Ecto neural progenitor cell (in vitro differentiated cells): ENCODE measurements around the gene SETBP1.

Source experiments
- DNase-seq: peaks from one replicate; pipeline ENCODE4 v3.0.0-alpha.2; 2018; ENCODE audit warnings: low spot score

The SETBP1 gene

DNA sequence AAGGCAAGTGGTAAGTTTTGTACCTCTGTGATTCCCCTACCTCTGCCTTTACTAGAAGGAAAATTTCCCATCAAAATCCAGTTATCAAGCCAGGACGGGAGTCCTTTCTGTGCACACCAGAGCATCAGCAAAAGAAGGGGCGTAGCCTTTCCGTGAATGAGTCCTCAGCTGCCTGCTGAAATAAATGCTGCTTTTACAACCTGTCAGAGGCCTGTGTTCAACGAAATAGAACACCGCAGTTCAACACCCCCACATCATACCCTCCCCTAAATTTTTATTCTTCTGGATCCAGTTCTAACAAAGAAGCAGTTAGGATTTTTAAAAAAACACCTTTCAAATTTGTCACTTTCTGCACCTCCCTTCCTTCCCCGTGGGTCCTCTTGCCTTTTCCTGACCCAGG, 135.8 kb downstream of the SETBP1 start:
- no peak for DNase-seq

DNA sequence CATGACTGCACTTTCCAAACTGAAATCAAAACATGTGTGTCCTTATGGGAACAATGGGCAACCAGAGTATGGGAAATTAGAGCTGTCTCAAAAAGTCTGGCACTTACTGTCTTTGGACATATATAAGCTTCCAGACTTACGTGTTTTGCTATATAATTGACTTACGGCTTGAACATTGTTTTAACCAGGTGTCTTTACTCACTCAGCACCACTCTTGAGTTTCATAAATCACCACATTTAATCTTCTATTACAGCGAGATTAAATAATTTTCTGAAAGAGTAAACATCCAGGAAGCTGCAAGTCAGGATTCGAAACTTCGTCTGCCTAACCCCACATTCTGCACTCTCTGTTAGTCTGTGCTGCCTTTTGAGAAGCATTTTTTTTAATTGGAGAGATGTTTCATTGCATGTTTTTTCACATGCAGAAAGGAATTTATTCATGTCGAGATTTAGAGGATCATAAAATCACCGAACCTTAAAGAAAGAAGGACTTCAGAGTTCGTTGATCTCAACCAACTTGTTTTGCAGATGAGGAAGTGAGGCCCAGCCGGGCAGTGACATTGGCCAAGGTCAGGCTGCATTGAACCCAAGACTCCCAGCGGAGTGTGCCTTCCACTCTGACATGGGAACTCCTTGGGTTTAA, 137.3 kb downstream of the SETBP1 start:
- DNase-seq = no peak

DNA sequence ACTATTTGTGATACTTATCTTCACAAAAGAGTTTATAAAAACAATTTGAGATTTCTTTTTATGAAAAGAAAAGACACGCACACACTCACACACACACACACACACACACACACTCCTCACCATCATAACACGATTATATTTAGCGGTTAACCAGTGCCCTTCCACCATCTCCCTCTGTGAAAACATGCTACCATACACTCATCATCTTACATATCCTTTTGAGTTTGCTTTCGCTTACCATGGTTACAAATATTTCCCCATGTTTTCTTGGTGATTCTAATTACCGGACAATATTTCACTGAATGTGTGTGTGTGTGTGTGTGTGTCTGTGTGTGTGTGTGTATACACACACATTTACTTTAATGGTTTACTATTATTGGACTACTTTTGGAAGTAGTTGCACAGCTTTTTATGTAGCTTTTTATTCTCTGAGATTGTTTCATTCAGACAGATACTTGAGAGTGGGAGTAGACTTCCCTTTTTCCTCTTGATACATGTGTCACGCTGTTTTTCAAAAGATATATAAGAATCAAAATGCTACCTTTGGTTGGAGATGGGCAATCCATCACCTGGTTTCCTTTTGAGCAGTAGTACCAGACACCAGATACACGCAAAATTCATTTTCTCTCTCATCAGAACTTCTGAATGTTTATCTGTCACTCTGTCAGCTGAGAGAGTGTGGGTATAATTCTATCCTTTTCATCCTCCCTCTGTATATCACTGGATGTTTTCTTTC, 138.1 kb downstream of the SETBP1 start:
- DNase-seq = no peak

DNA sequence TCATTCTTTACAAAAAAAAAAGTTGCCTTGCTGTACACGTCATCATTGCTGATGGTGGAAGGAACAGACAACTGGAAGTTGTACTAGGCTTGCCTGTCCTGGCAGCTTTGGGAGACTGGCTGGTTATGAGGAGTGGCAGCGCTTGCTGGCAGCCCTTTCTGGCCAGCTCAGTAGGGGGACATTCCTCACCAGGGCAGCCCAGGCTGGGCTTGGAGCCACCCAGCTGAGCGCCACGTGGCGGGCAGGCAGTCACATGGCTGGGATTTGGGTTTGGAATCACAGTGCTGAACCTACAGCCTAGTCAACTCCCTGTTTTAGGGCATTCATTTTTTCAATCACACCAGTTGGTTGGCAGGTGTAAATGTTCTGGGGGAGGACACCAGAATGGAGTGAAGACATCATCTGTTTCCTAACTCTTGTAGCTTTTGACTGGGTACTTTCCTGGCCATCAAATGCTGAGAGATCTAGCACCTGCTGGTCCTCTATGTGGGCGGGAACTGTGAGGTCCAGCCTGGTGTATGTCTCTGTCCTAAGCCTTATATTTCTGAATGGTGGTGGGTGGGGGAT, 139.3 kb downstream of the SETBP1 start:
- no peak for DNase-seq

DNA sequence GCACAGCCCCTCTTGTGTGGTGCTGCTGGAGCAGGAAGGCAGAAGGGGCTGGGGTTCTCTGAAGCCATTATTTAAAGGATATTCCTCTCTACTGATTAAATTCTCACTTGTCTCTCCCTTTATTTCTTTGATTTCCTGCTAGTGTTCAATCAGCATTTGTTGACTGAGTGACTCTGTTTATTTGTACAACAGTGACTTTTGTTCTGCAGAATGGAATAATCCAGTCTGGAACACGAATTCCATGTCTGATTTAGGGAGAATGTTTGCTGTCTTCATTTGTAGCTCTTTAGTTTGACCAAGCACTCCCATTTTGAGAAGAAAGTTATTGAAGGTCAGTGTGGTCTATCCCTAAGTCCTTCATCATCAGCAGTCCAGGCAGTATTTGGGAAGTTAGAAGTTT, 141.2 kb downstream of the SETBP1 start:
- DNase-seq = no peak

DNA sequence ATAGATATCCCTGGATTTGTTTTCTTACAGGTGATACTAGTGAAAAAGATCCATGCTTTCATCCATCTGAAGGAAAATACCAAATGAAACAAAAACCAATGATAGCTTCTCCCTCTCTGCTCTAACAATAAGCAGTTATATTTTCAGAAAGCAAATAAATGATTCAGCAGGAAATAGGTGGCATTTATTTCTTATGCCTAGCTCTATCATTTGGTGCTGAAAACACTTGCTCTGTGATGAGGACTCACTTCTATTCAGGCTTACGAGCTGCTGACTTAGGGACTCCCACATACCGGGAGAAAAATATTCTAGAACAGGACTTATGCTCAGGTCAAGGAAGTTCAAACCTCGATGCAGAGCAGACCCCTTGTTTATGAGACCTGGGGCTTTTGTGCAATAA, 142.6 kb downstream of the SETBP1 start:
- DNase-seq = no peak

DNA sequence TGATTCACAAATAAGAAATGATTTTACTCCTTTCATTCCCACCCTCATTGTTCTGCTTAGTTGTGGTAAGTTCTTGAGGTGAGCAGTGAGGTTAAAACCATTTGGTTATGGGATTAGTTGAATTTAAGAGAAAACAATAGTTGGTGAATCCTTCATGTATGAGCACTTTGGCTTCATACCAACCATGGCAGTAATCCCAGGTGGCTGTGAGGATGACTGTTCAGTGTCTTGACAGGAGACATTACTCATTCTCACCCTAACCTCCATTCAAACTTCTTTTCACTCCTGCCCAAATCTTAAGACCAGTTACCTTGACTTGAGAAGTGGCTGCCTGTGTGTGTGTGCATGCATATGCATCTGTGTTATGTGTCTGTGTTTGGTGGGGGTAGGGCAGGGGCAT, 143.1 kb downstream of the SETBP1 start:
- DNase-seq = no peak

DNA sequence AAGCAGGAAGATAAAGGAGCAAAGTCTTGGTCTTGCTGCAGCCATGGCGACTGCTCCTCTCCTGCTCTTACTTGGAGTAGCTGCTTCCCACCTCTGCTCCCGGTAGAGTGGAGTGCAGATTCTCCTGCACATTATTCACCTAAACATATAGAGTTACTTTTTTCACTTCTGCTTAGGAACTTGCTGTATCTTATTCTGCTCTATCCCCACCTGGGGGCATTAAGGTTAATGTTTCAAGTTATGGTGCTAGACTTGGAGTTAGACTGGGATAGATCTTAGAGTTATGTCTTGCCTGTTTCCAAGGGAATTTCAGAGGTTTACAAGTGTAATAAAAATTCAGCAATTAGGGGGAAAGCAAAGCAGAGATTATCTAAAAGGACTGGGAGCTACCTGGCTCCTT, 144.2 kb downstream of the SETBP1 start:
- no peak for DNase-seq

DNA sequence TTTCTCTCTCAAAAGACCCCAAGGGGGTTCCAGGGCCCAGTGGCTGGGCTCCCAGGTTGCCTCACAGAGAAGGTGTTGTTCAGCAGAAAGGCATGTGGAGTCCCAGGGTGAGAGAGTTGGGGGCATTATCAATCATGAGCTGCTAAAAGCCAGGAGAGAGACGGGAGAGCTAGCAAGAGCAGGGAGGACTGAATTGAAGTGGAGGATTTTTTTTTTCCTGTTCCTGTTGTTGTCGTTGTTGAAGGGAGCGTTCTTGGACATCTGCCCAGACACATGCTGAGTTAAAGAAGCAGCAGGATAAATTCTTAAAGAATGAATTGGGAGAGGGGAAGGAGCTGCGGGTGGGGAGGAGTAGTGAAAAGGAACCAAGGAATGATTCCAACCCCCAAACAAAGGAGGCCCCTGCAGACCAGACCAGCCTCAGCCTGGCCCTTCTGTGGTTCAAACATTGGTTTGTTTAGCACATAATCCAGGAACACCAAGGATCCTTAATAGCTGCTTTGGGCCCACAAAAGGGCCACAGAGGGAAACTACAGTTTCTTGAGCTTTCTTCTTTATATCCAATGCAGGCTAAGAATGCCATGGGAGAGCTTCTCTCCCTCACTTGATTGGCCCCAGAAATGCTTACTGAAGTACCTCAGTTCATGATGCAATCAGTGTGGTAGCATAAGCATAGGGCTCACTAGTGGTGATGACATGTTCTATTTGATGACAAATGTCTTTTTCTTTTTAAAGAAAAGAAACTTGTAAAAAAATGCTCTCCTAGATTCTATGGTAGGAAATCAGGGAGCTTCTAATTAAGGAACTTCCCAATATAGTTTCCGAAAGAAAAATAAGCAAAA, 146.0 kb downstream of the SETBP1 start:
- DNase-seq = no peak

DNA sequence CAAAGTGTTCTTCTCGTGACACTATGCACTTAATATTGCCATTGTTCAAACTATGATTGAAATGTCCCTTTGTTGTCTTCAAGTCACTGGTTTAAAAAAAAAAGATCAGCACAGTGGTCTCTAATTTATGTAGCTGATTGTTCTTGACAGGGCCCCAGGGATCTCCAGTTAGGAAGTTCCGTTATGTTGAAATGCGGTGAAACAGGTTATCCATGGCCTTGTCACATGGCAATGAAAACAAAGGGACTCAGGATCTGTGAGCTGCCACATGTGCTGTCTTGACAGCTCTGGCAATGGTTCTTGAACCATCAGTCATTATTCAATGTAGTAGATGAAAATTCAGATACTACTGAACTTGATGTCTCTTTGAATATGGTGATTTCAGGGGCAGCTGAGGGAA, 147.4 kb downstream of the SETBP1 start:
- DNase-seq = no peak

DNA sequence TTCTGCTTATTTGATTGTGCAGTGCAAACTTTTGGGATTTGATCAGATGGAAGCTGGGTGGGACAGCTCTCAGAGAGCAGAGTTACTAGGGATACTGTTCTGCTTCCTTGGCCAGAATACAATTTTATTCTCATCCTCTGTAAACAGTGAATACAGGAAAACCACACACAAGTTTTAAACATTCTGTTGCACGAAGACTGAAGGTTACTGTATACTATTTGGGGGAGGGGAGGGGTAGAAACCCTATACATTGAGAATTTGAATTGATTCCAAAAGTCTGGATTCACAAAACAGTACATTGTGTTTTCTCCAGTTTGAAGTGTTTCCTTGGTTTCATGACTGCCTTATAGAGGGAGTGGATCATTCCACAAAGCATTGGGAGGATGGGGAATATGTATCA, 149.9 kb downstream of the SETBP1 start:
- DNase-seq = no peak

DNA sequence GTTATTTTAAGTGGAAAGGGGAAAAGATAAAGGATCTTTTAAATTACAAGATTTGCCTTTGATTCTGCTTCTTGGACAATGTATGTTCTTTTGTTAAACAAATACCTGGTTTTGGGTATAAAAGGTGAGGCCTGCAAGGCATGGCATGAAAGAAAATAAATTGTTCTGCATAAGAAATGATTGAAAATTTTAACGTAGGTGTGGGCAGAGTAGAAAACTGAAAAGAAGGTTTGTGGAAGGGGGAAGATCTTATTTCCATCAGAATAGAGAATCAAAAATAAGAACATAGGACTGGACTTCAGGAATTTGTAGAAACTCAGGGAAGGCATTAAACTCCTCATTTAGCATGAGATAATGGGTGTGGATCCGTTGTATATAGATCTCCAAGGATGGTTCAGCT, 153.1 kb downstream of the SETBP1 start:
- DNase-seq = no peak

DNA sequence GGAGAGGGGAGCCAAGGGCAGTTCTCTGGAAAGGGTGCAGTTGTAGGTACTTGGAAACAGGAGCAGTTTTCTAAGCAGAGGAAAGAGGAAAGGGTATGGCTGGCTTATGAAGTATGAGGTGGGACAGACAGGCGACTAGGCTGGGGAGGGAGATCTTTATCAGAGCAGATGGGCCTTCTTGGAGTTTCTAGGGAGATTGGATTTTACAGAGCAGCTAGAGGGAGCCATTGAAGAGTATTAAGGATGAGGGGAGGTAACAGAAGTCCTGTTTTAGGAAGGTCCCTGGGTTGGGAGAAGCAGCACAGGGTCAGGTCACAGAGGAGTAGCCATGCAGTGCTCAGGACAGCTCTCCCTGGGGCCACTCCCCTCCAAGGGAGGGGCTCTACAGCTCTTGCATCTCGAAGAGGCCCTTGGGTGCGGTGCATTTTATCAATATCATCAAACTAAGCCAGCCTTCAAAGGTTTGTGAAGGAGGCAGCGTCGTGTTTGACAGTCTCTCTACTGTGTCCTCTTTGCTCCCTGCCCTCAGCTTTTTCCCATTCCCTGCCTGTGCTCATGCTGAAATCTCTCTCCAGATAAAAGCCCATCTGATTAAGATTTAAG, 154.3 kb downstream of the SETBP1 start:
- DNase-seq = no peak

DNA sequence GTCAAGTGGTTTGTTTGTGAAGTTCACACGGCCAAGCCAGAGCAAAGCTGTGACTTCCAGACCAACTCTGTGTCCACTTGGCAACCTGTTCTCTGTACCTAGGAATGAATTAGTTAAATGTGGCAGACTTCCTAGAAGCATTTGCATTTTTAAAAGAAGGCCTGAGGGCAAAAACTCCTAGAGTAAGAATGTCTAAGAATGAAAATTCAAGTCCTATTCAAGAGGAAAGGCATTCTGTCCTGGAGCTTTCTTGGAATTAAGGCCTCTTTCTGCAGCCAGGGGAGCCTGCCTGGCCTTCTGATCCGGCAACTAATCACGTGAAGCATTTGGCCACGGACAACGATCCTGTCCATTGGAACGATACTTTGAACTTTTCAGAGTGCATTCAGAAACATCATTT, 155.0 kb downstream of the SETBP1 start:
- DNase-seq = no peak

DNA sequence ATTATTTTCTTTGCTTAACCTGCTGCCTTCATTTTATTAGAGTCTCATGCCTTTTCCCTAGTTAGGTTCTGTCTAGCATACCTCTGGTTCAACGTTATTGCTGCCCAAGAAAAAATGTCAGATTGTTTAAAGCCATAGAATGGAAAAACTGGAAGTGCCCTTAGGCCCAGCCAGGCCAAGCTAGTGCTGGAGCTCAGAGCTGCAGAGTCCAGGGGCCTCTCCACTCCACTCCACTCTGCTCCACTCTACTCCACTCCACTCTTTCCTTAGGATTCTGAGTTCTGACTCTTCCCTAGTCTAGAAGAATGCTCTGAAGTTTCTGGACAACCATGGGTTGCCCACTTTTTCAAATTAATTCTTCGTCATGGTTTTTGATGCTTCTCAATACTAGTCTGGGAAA, 155.6 kb downstream of the SETBP1 start:
- DNase-seq = no peak

DNA sequence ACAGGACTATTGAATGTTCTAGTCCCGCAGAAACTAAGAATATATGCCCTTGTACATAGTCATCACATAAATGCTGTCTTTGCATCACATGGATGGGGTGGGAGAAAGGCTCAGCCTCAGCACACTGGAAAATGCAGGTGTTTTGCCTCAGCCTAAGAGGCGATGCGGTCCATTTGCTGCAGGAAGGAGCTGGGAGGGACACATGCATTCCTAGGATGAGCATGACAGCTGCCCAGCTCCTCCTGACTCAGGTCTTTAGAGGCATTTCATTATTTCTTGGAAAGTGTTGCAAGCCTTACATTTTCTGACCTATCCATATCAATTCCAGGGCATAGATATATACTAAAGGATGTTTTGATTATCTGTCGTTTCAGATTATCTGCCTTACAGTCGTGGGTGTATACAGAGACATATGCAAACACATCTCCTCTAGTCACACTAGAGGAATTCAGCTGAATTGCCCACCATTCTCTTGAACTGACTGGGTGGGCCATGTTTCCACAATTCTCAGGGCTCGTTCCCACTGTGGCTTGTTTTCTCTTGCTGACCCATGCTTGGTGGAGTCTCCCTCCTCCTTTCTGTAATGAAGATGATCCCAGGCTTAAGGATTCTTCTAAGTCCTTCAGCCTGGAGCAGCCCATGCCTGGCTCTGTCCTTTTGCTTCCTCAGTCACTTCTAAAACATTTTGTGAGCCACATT, 156.9 kb downstream of the SETBP1 start:
- no peak for DNase-seq

DNA sequence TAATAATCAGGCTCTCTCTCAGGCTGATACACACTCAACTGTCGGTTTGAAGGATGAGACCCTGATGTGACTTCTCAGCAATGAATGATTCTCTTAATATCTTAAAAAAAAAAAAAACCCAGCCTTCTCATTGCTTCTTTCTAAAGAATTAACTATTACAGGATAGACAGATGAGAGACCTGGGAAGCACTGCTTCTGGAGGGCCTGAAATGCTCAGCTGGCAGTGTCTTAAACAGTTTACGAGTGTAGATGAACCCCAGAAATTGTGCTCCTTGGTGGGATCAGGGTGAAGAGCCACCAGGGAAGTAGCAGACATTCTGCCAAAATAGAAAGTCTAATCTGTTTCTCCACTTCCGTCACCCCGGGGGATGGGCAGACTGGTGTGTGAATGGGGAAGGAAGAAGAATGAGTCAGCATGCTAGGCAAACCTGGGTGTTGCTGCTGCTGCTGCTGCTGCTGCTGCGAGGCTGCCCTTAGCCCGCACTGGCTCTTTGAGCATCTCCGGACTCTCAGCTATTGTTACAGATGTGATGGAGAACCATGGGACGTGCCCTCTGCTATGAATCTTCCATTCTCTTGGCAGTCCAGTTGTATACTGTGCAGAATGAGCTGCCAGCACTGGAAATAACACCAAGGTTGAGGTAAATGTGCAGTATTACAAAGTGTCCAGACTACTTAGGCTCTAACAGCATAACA, 158.4 kb downstream of the SETBP1 start:
- DNase-seq = no peak

DNA sequence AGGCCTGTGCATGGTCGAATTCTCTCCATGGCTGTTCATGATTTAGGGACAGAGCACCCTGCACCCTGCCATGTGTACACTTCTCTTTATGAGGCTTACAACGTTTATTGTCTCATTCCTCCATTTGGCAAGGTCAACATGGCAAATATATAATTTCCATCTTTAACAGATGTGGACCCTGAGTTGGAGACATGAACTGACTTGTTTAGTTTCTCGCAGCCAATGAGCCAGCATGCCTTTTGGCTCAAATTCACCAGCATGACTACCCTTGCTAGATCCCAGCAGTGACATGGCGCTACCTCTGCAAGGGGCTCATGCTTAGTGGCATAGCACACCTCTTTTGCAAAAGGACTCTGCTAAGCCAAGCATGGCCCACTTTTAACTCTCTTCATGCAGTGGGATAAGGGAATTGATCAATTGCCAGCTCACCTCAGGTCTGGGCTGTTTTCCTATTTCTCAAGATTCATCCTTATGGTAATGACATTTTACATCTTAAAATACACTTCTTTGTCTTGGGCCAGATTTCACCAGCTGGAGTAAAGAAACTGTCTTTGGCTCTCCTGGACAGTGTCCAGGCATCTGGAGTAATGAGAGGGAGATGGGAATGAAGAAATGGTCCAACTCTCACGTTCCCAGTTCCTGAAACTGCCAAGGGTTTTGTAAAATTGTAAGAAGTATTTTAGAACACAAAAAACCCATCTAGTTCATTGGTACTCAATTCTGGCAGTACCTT, 159.5 kb downstream of the SETBP1 start:
- no peak for DNase-seq

DNA sequence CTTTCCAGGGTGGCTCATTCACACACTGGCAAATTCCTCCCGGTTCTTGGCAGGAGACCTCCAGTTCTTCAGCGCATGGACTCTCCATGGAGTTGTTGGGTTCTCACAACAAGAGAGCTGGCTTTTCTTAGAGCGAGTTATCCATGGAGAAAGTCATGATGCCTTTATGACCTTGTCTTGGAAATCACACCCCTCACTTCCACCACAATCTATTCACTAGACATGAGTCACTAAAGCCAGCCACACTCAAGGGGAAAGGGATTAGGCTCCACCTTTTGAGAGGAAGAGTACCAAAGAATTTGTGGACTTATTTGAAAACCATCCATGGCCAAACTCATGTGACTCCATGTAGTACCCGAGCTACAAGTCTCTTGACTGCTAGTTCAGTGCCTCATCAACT, 160.5 kb downstream of the SETBP1 start:
- no peak for DNase-seq
